SK-N-SH treated with all-trans-retinoic acid at 6 μM for 48 hours (cell line): ENCODE measurements around the gene GPR3.

Experiments
- ATAC-seq: fragments of 200-7000 bp; cut with Tn5 transposase; 3 replicates; pipeline ENCODE4 v1.9.1; 2020; ENCODE audit warnings: mild to moderate bottlenecking, moderate library complexity
- BACH2 ChIP-seq: fragments of 250-450 bp; sonication (Bioruptor Pico); IDR thresholded peaks from 2 replicates; pipeline ENCODE4 v1.9.0; 2021; ENCODE audit warnings: mild to moderate bottlenecking, borderline replicate concordance
- ESRRG ChIP-seq: fragments of 250-450 bp; sonication (Bioruptor Pico); IDR thresholded peaks from 2 replicates; pipeline ENCODE4 v1.6.1; 2021; ENCODE audit warnings: mild to moderate bottlenecking
- GLIS3 ChIP-seq: fragments of 250-450 bp; sonication (Bioruptor Pico); IDR thresholded peaks from 2 replicates; pipeline ENCODE4 v1.5.0; 2020; ENCODE audit warnings: mild to moderate bottlenecking, moderate library complexity
- ISL1 ChIP-seq: fragments of 250-450 bp; sonication (Bioruptor Pico); IDR thresholded peaks from 2 replicates; pipeline ENCODE4 v2.1.2; 2022; ENCODE audit warnings: mild to moderate bottlenecking, moderate library complexity
- OSR1 ChIP-seq: fragments of 250-450 bp; sonication (Bioruptor Pico); IDR thresholded peaks from 2 replicates; pipeline ENCODE4 v1.8.0; 2022; ENCODE audit warnings: moderate library complexity, mild to moderate bottlenecking, inconsistent platforms
- PPARA ChIP-seq: fragments of 250-450 bp; sonication (Bioruptor Pico); IDR thresholded peaks from 2 replicates; pipeline ENCODE4 v1.5.0; 2020; ENCODE audit warnings: mild to moderate bottlenecking, borderline replicate concordance
- RARB ChIP-seq: fragments of 250-450 bp; sonication (Bioruptor Pico); IDR thresholded peaks from 2 replicates; pipeline ENCODE4 v1.8.0; 2021; ENCODE audit warnings: mild to moderate bottlenecking, moderate library complexity
- SNAI2 ChIP-seq: fragments of 250-450 bp; sonication (Bioruptor Pico); IDR thresholded peaks from 2 replicates; pipeline ENCODE4 v1.5.0; 2020; ENCODE audit warnings: mild to moderate bottlenecking, moderate library complexity
- TCF4 ChIP-seq: fragments of 250-450 bp; sonication (Bioruptor Pico); IDR thresholded peaks from 2 replicates; pipeline ENCODE4 v1.8.0; 2021; ENCODE audit warnings: mild to moderate bottlenecking, moderate library complexity, borderline replicate concordance
- TOX ChIP-seq: fragments of 250-450 bp; sonication (Bioruptor Pico); IDR thresholded peaks from 2 replicates; pipeline ENCODE4 v1.8.0; 2021; ENCODE audit warnings: mild to moderate bottlenecking, moderate library complexity, borderline replicate concordance
- ZC3H10 ChIP-seq: fragments of 250-450 bp; sonication (Bioruptor Pico); IDR thresholded peaks from 2 replicates; pipeline ENCODE4 v1.5.1; 2021; ENCODE audit warnings: mild to moderate bottlenecking, moderate library complexity
- ZFP3 ChIP-seq: fragments of 250-450 bp; sonication (Bioruptor Pico); IDR thresholded peaks from 2 replicates; pipeline ENCODE4 v1.5.0; 2020; ENCODE audit warnings: mild to moderate bottlenecking, moderate library complexity
- ZFP30 ChIP-seq: fragments of 450-650 bp; formaldehyde crosslinking; IDR thresholded peaks from 2 replicates; pipeline ENCODE4 v1.5.0; 2022; ENCODE audit warnings: mild to moderate bottlenecking, moderate library complexity
- ZNF565 ChIP-seq: fragments of 450-650 bp; formaldehyde crosslinking; conservative IDR thresholded peaks from 2 replicates; pipeline ENCODE4 v1.5.0; 2020; ENCODE audit warnings: low read depth, mild to moderate bottlenecking, moderate library complexity
- ZNF70 ChIP-seq: fragments of 450-650 bp; formaldehyde crosslinking; IDR thresholded peaks from 2 replicates; pipeline ENCODE4 v1.5.0; 2020; ENCODE audit warnings: mild to moderate bottlenecking, moderate library complexity
- ZNF8 ChIP-seq: fragments of 450-650 bp; formaldehyde crosslinking; IDR thresholded peaks from 2 replicates; pipeline ENCODE4 v1.5.0; 2020; ENCODE audit warnings: mild to moderate bottlenecking, moderate library complexity
- TF ChIP-seq, protein P1 (sequence below): fragments of 250-450 bp; sonication (Bioruptor Pico); IDR thresholded peaks from 2 replicates; pipeline ENCODE4 v1.8.0; 2020; ENCODE audit warnings: mild to moderate bottlenecking, moderate library complexity, borderline replicate concordance
- TF ChIP-seq, protein P2 (sequence below): fragments of 250-450 bp; sonication (Bioruptor Pico); IDR thresholded peaks from 2 replicates; pipeline ENCODE4 v1.5.1; 2020; ENCODE audit warnings: low read depth, mild to moderate bottlenecking, moderate library complexity
- TF ChIP-seq, protein P3 (sequence below): fragments of 250-450 bp; sonication (Bioruptor Pico); IDR thresholded peaks from 2 replicates; pipeline ENCODE4 v1.5.1; 2021; ENCODE audit warnings: mild to moderate bottlenecking, moderate library complexity
- TF ChIP-seq, protein P4 (sequence below): fragments of 250-450 bp; sonication (Bioruptor Pico); IDR thresholded peaks from 2 replicates; pipeline ENCODE4 v1.8.0; 2021; ENCODE audit warnings: low read depth, mild to moderate bottlenecking, moderate library complexity, borderline replicate concordance

Gene GPR3

DNA sequence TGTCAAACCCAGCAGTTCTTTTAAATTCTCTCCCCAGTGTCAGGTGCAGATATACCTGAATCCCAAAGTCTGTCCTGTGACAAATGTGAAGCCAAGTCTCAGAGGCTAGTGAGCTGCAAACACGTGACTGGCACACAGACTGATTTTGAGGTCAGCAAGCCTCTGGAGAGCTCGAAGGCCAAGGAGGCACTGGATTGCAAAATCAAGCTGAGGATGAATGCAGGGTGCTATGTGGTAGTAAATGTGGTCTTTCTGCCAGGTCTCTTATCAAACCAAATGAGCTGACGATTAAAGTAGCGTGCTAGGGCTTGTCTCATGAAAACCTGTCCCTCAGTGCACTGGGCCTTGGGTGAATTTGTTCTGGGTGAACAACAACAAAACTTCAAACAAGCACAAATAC is 20.6 kb downstream of the GPR3 start (continued):
- TF ChIP-seq, protein P1, sequence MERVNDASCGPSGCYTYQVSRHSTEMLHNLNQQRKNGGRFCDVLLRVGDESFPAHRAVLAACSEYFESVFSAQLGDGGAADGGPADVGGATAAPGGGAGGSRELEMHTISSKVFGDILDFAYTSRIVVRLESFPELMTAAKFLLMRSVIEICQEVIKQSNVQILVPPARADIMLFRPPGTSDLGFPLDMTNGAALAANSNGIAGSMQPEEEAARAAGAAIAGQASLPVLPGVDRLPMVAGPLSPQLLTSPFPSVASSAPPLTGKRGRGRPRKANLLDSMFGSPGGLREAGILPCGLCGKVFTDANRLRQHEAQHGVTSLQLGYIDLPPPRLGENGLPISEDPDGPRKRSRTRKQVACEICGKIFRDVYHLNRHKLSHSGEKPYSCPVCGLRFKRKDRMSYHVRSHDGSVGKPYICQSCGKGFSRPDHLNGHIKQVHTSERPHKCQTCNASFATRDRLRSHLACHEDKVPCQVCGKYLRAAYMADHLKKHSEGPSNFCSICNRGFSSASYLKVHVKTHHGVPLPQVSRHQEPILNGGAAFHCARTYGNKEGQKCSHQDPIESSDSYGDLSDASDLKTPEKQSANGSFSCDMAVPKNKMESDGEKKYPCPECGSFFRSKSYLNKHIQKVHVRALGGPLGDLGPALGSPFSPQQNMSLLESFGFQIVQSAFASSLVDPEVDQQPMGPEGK: no peak
- TF ChIP-seq ZFP3 (CRISPR knock-in tag): no peak
- TF ChIP-seq ZFP30 (CRISPR knock-in tag): no peak
- no peak for TF ChIP-seq TOX (CRISPR knock-in tag)
- TF ChIP-seq TCF4 (CRISPR knock-in tag): no peak
- TF ChIP-seq, all 23 proteins: peak for 0

DNA sequence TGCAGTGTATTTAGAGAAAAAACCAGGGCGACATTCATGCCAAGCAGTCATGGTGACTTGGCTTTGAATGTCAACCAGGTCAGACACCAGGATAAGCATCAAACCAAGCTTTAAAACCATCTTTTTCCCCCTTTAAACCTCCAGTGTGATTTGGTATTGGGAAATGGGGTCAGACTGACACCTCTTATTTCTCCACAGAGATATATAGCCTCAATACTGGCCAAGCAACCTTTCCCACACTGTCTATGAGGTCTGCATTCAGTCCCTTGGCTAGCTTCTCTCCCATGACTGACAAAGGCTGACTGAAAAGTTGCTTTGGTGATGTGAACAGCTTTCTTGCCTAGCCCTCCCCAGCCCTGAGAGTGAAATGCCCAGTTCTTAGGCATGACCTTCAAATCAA is 21.7 kb downstream of the GPR3 start:
- ATAC-seq: no peak
- TF ChIP-seq GLIS3 (CRISPR knock-in tag) (no peak), TCF4 (CRISPR knock-in tag) (no peak), ZC3H10 (CRISPR knock-in tag) (no peak), ZNF8 (CRISPR knock-in tag) (no peak), ISL1 (CRISPR knock-in tag) (no peak), ZNF565 (CRISPR knock-in tag) (no peak), PPARA (no peak), OSR1 (no peak), ESRRG (CRISPR knock-in tag) (no peak)
- TF ChIP-seq, protein P2, sequence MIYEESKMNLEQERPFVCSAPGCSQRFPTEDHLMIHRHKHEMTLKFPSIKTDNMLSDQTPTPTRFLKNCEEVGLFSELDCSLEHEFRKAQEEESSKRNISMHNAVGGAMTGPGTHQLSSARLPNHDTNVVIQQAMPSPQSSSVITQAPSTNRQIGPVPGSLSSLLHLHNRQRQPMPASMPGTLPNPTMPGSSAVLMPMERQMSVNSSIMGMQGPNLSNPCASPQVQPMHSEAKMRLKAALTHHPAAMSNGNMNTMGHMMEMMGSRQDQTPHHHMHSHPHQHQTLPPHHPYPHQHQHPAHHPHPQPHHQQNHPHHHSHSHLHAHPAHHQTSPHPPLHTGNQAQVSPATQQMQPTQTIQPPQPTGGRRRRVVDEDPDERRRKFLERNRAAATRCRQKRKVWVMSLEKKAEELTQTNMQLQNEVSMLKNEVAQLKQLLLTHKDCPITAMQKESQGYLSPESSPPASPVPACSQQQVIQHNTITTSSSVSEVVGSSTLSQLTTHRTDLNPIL: no peak
- TF ChIP-seq, protein P1: no peak

DNA sequence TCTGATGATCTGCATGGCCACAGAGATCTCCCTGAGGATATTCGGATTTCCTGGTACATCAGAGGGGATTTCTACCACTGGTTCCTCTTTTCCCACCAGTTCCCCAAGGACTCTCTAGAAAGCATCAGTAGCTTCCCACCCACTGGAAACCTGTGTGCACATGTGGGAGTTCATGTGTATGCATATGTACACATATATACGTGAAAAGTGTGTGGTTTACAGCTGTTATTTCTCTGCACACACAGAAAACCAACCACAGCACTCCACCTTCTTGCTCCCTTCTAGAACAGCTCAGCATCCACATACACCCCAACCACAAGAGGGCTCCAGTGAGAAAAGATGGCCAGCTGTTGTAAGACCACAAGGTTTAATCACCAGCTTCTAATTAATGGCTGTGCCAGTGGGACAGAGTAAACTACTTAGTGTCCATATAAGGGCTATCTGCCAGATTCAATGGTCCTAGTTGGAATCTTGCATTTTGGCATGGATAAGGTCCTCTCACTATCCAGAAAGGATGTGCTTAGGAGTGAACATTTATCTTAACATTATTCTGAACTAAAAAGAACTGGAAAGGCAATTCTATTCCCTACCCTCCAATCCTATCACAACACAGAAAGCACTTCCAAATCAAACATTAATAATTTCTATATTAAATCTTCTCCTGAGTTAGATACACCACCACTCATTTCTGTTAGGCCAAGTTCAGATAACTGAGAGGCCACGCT is 24.1 kb downstream of the GPR3 start:
- ATAC-seq: peak; percentile 67
- TF ChIP-seq, protein P3, sequence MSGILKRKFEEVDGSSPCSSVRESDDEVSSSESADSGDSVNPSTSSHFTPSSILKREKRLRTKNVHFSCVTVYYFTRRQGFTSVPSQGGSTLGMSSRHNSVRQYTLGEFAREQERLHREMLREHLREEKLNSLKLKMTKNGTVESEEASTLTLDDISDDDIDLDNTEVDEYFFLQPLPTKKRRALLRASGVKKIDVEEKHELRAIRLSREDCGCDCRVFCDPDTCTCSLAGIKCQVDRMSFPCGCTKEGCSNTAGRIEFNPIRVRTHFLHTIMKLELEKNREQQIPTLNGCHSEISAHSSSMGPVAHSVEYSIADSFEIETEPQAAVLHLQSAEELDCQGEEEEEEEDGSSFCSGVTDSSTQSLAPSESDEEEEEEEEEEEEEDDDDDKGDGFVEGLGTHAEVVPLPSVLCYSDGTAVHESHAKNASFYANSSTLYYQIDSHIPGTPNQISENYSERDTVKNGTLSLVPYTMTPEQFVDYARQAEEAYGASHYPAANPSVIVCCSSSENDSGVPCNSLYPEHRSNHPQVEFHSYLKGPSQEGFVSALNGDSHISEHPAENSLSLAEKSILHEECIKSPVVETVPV (CRISPR knock-in tag): no peak
- TF ChIP-seq, protein P2: no peak
- TF ChIP-seq ZFP30 (CRISPR knock-in tag) (no peak), ISL1 (CRISPR knock-in tag) (no peak), RARB (CRISPR knock-in tag) (no peak), GLIS3 (CRISPR knock-in tag) (no peak), ZC3H10 (CRISPR knock-in tag) (no peak), TCF4 (CRISPR knock-in tag) (no peak), SNAI2 (no peak), ZNF70 (CRISPR knock-in tag) (no peak), OSR1 (no peak), BACH2 (CRISPR knock-in tag) (no peak), ESRRG (CRISPR knock-in tag) (no peak)
- TF ChIP-seq, protein P1: no peak
- TF ChIP-seq, protein P4, sequence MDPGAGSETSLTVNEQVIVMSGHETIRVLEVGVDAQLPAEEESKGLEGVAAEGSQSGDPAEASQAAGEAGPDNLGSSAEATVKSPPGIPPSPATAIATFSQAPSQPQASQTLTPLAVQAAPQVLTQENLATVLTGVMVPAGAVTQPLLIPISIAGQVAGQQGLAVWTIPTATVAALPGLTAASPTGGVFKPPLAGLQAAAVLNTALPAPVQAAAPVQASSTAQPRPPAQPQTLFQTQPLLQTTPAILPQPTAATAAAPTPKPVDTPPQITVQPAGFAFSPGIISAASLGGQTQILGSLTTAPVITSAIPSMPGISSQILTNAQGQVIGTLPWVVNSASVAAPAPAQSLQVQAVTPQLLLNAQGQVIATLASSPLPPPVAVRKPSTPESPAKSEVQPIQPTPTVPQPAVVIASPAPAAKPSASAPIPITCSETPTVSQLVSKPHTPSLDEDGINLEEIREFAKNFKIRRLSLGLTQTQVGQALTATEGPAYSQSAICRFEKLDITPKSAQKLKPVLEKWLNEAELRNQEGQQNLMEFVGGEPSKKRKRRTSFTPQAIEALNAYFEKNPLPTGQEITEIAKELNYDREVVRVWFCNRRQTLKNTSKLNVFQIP (CRISPR knock-in tag): no peak
